GM12875 (cell line): Measurements from ENCODE around the gene KRT15.

Experiments
- H3K4me3 ChIP-seq: one replicate; pipeline ENCODE4 v1.5.1; 2011; ENCODE audit warnings: low read depth, low read length, control low read depth
- TF ChIP-seq, protein P1 (sequence below): IDR thresholded peaks from 2 replicates; pipeline ENCODE4 v1.5.1; 2011; ENCODE audit warnings: low read depth, mild to moderate bottlenecking, control low read depth, inconsistent platforms, low read length, moderate library complexity, borderline replicate concordance; ENCODE audit not compliant: insufficient read depth

The KRT15 gene

GRCh38 chr17:41511716-41512115, 7.0 kb downstream of the KRT15 start:
- H3K4me3 ChIP-seq = no peak overlapping the region
- TF ChIP-seq, protein P1, sequence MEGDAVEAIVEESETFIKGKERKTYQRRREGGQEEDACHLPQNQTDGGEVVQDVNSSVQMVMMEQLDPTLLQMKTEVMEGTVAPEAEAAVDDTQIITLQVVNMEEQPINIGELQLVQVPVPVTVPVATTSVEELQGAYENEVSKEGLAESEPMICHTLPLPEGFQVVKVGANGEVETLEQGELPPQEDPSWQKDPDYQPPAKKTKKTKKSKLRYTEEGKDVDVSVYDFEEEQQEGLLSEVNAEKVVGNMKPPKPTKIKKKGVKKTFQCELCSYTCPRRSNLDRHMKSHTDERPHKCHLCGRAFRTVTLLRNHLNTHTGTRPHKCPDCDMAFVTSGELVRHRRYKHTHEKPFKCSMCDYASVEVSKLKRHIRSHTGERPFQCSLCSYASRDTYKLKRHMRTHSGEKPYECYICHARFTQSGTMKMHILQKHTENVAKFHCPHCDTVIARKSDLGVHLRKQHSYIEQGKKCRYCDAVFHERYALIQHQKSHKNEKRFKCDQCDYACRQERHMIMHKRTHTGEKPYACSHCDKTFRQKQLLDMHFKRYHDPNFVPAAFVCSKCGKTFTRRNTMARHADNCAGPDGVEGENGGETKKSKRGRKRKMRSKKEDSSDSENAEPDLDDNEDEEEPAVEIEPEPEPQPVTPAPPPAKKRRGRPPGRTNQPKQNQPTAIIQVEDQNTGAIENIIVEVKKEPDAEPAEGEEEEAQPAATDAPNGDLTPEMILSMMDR = no peak

- TF ChIP-seq, protein P1 = no peak
- no peak overlapping the region for H3K4me3 ChIP-seq
Observed at GRCh38 chr17:41511116-41511515, 7.6 kb downstream of the KRT15 start.

DNA sequence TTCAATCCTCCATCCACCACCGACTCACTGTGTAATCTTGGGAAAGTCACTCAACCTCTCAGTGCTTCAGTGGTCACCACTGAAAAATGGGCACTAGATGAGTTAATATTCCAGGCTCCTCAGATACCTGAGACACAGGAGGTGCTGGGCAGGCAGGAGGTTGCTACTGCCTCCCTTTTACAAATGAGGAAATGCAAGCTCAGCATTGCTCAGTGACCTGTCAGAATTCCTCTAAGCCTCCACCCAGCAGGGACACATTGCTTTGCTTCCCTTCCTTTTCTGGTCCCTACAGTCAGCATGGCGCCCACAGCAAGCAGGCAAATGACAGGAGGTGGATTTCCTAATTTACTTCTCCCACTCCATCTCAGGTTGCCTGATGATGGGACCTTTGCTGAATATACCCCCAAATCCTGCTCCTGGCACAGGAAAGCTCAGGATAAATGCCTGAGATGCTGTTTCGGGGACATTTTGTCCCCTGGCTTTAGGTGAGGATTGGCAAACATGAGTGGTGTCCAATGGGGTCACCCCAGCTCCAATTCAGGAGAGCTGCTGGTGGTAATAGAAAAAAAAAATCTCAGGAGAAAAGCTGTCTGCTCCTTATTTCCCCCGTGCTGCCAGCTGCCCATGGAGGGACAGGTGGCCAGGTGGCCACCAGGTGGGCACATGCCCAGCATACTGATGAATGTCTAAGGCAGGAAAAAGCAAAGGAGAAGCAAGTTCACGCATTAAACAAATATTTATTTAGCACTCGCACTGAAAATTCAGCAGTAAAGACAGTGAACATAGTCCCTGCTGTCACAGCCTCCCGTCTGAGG, 8.2 kb downstream of the KRT15 start:
- TF ChIP-seq, protein P1 = no peak
- no peak overlapping the region for H3K4me3 ChIP-seq

- TF ChIP-seq, protein P1 = no peak
- H3K4me3 ChIP-seq = no peak overlapping the region
Observed at GRCh38 chr17:41507315-41507880, 11.3 kb downstream of the KRT15 start.

- TF ChIP-seq, protein P1 = no peak
- H3K4me3 ChIP-seq = no peak overlapping the region
Observed at GRCh38 chr17:41505809-41506767, 12.6 kb downstream of the KRT15 start.

- TF ChIP-seq, protein P1 = no peak
- H3K4me3 ChIP-seq = no peak within 1 kb of the TSS
Observed at GRCh38 chr17:41505007-41505808, 13.5 kb downstream of the KRT15 start, which contains the start of gene KRT13. TSS of gene KRT13 (minus strand) at chr17:41505612. CDS start at chr17:41505550, 62 bp downstream.
